Measurements from ENCODE around the gene PCDHAC2.

The PCDHAC2 gene

GRCh38 chr5:140992828-140993227 is 26.6 kb downstream of the PCDHAC2 start:
- no peak for DNase-seq (ENCODE audit: low read depth)
- TF ChIP-seq, protein P1, sequence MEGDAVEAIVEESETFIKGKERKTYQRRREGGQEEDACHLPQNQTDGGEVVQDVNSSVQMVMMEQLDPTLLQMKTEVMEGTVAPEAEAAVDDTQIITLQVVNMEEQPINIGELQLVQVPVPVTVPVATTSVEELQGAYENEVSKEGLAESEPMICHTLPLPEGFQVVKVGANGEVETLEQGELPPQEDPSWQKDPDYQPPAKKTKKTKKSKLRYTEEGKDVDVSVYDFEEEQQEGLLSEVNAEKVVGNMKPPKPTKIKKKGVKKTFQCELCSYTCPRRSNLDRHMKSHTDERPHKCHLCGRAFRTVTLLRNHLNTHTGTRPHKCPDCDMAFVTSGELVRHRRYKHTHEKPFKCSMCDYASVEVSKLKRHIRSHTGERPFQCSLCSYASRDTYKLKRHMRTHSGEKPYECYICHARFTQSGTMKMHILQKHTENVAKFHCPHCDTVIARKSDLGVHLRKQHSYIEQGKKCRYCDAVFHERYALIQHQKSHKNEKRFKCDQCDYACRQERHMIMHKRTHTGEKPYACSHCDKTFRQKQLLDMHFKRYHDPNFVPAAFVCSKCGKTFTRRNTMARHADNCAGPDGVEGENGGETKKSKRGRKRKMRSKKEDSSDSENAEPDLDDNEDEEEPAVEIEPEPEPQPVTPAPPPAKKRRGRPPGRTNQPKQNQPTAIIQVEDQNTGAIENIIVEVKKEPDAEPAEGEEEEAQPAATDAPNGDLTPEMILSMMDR (IDR thresholded peaks at IDR 0.05; ENCODE audit: control insufficient read depth, insufficient read depth, low read depth, low read length, missing control alignments): no peak

DNA sequence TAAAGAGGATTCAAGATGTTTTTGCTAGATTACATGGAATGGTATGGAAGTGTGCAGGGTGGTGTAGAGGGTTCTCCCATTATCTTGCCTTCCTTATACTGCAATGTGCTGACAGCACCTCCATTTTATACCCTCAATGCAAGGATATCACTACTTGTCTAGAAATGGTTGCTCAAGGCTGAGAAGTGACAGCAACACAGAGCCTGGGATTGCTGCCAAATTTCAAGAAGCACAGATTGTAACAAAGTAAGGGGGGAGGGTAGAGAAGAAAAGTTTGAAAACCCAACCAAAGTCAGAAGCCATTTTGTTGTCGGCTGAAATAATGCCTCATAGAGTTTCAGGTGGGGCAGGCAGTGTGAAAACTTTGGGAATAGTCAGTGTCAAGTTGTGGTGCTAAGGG is 29.8 kb downstream of the PCDHAC2 start:
- no peak overlapping the region for H3K4me3 ChIP-seq (ENCODE audit: control insufficient read depth, low read depth, low read length)
- TF ChIP-seq, protein P1 (IDR thresholded peaks at IDR 0.05; ENCODE audit: control insufficient read depth, insufficient read depth, low read depth, low read length, missing control alignments): no peak
- no peak for DNase-seq (ENCODE audit: low read depth)

More at GRCh38 chr5:140992828-140993227, 26.6 kb downstream of the PCDHAC2 start:
- H3K4me3 ChIP-seq (ENCODE audit: control insufficient read depth, low read depth, low read length): no peak overlapping the region

DNA sequence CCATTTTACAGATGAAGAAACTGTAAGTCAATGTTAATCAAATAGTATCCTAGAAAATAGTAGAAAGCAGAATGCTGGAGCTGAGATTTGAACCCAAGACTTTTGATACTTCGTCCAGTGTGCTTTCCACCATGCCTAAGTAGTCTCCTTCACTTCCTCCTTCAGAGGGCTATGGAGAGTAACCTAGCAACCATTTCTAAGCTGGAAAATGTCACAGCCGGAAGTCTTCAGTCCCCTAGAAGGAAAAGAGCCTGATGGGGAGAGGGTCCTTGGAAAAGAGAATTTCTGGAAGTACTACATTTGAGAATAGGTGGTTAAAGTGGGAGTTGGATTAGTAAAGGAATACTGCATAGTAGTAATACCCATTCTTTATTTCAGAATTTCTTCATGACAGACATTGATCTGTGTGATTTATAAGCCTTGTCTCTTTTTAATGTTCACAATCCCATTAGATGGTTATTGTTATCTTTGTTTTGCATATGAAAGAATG is 32.7 kb downstream of the PCDHAC2 start:
- DNase-seq (ENCODE audit: low read depth): no peak
- H3K4me3 ChIP-seq (ENCODE audit: control insufficient read depth, low read depth, low read length): no peak overlapping the region
- TF ChIP-seq, protein P1 (IDR thresholded peaks at IDR 0.05; ENCODE audit: control insufficient read depth, insufficient read depth, low read depth, low read length, missing control alignments): no peak

DNA sequence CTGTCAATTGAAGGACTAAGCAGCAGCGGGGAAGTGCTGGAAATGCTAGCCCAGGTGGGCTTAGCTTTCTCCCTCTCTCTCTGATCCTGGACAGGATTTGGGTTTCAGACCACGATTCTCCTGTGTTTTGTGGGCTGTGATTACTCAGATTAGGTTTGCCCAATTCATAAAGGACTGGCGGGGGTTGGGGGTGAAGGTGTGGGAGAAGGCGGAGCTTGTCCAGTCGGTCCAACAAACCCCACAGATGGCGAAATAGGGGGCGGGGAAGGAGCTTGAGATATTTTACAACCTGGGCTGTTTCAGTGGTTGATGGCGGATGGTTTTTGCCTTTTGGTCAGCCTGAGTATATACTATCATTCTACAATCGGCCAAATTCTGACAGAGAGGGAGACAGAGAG is 35.2 kb downstream of the PCDHAC2 start:
- TF ChIP-seq, protein P1 (IDR thresholded peaks at IDR 0.05; ENCODE audit: control insufficient read depth, insufficient read depth, low read depth, low read length, missing control alignments): no peak
- H3K4me3 ChIP-seq (ENCODE audit: control insufficient read depth, low read depth, low read length): no peak overlapping the region
- DNase-seq (ENCODE audit: low read depth): no peak

- no peak for DNase-seq (ENCODE audit: low read depth)
- TF ChIP-seq, protein P1 (IDR thresholded peaks at IDR 0.05; ENCODE audit: control insufficient read depth, insufficient read depth, low read depth, low read length, missing control alignments): no peak
- H3K4me3 ChIP-seq (ENCODE audit: control insufficient read depth, low read depth, low read length): no peak overlapping the region
Measured at GRCh38 chr5:141001844-141002604, 35.7 kb downstream of the PCDHAC2 start.

- no peak overlapping the region for H3K4me3 ChIP-seq (ENCODE audit: control insufficient read depth, low read depth, low read length)
- TF ChIP-seq, protein P1 (IDR thresholded peaks at IDR 0.05; ENCODE audit: control insufficient read depth, insufficient read depth, low read depth, low read length, missing control alignments): no peak
- no peak for DNase-seq (ENCODE audit: low read depth)
Measured at GRCh38 chr5:141002605-141002965, 36.3 kb downstream of the PCDHAC2 start.

All from AG09309 (cell line).